CD4-positive, alpha-beta T cell (primary cell): ENCODE data around the gene MOB1A. TPM values are rescaled to one million over a fixed set of nuclear protein-coding genes. Genes with fewer than 3 reads are reported as not detected.

Source experiments
- ATAC-seq: fragments of 200-7000 bp; cut with Tn5 transposase; one replicate; pipeline ENCODE4 v1.10.0; 2022; ENCODE audit warnings: mild to moderate bottlenecking; ENCODE audit not compliant: poor library complexity
- CTCF ChIA-PET: fragments of 350-600 bp; sonication (Branson Sonifier 250); formaldehyde crosslinking; loops from one replicate; lab custom pipeline; 2021; ENCODE audit warnings: antibody characterized with exemption, inconsistent platforms; lab: Charles Lee
- POLR2A ChIA-PET: fragments of 350-600 bp; sonication (Branson Sonifier 250); formaldehyde crosslinking; loops from one replicate; lab custom pipeline; 2021; ENCODE audit warnings: antibody characterized with exemption, inconsistent platforms; lab: Charles Lee
- DNase-seq, 14 experiments: peaks; one replicate each; pipeline ENCODE4 v3.0.0-alpha.2; 2013 to 2020; ENCODE audit warnings: mixed read lengths in 2 of 14
- H3K27ac ChIP-seq, 2 donors: one replicate each; pipeline versions ENCODE4 v1.5.1 to v1.7.0; 2013; ENCODE audit warnings: low read length in 2 of 2, low read depth in 1 of 2, mild to moderate bottlenecking in 1 of 2
- H3K27me3 ChIP-seq, 2 experiments: 1 replicate in 1 of 2; 2 replicates in 1 of 2; pipeline versions ENCODE4 v1.6.1 to v1.7.0; 2013; ENCODE audit warnings: low read length in 2 of 2, control low read depth in 1 of 2, mild to moderate bottlenecking in 1 of 2, moderate library complexity in 1 of 2; ENCODE audit not compliant: insufficient read depth in 2 of 2, control insufficient read depth in 1 of 2
- H3K36me3 ChIP-seq: one replicate; pipeline ENCODE4 v1.6.1; 2013; ENCODE audit warnings: low read length, control low read depth; ENCODE audit not compliant: insufficient read depth
- H3K4me1 ChIP-seq: one replicate; pipeline ENCODE4 v1.6.1; 2013; ENCODE audit warnings: low read length, control low read depth; ENCODE audit not compliant: insufficient read depth
- H3K4me3 ChIP-seq: one replicate; pipeline ENCODE4 v1.5.1; 2013; ENCODE audit warnings: mild to moderate bottlenecking, low read length, moderate library complexity
- H3K9me3 ChIP-seq, 2 experiments: 1 replicate in 1 of 2; 2 replicates in 1 of 2; pipeline versions ENCODE4 v1.6.1 to v1.7.0; 2013; ENCODE audit warnings: low read length in 2 of 2, mild to moderate bottlenecking in 2 of 2, control low read depth in 1 of 2, moderate library complexity in 1 of 2; ENCODE audit not compliant: control insufficient read depth in 1 of 2, insufficient read depth in 1 of 2
- H3K27ac Mint-ChIP-seq: one replicate; pipeline ENCODE4 v1.8.0; 2020; ENCODE audit warnings: mixed read lengths
- H3K27me3 Mint-ChIP-seq: one replicate; pipeline ENCODE4 v1.8.0; 2021; ENCODE audit warnings: mixed read lengths
- H3K36me3 Mint-ChIP-seq: one replicate; pipeline ENCODE4 v1.8.0; 2021; ENCODE audit warnings: low read depth, mixed read lengths
- H3K4me1 Mint-ChIP-seq: one replicate; pipeline ENCODE4 v1.8.0; 2021; ENCODE audit warnings: low read depth, mixed read lengths
- H3K4me3 Mint-ChIP-seq: one replicate; pipeline ENCODE4 v1.8.0; 2020; ENCODE audit warnings: mild to moderate bottlenecking, mixed read lengths
- H3K9me3 Mint-ChIP-seq: one replicate; pipeline ENCODE4 v1.8.0; 2020; ENCODE audit warnings: mixed read lengths
- intact Hi-C, 2 experiments: fragments of 100-400 bp; cut with DNase I in 1 of 2; cut with micrococcal nuclease in 1 of 2; formaldehyde crosslinking; loops; one replicate each; pipeline versions ENCODE4 v1.15.1 to v1.9.0; 2023 to 2025; cut with DNase I, micrococcal nuclease
- total RNA-seq, 174 experiments: library from RNA in 2 of 174; stranded (reverse) in 2 of 174; gene quantifications; one replicate each; pipeline ENCODE4 v1.2.3 and lab custom pipeline; 2021 to 2026
- TF ChIP-seq, protein P1 (sequence below): fragments of 200-600 bp; IDR thresholded peaks from one replicate; pipeline ENCODE4 v1.8.0; 2022; ENCODE audit warnings: antibody characterized with exemption, mild to moderate bottlenecking

MOB1A gene
- total RNA-seq, 2 experiments from 2014 or later: 150 to 159 TPM

GRCh38 chr2:74198023-74198460 is 19.4 kb upstream of the MOB1A start:
- no peak for ATAC-seq
- DNase-seq: no peak
- H3K4me3 ChIP-seq: peak overlapping the region; percentile 89

GRCh38 chr2:74197049-74197448 is 18.4 kb upstream of the MOB1A start:
- H3K4me1 Mint-ChIP-seq: peaks cover 28% of the 10 kb centered on the region
- intact Hi-C loops: no loop called here

More at GRCh38 chr2:74198023-74198460, 19.4 kb upstream of the MOB1A start:
- CTCF ChIA-PET: interaction anchor here (1.2 to 3.8 kb wide), 7 partner anchors 10 to 374 kb away, joined by 3 to 35 read pairs (median 5); partner anchors contain the start of gene MOB1A
- Mint-ChIP-seq H3K36me3 (peaks cover 9% of the 10 kb centered on the region), H3K9me3 (no peaks in the 10 kb centered on the region), H3K4me3 (peak overlapping the region; percentile 94), H3K4me1 (peaks cover 28% of the 10 kb centered on the region), H3K27me3 (no peaks in the 10 kb centered on the region), H3K27ac (peak overlapping the region; percentile 93)
- Histone ChIP-seq H3K36me3 (no peaks in the 10 kb centered on the region), H3K27ac (peak overlapping the region in 1 of 2 donors; percentile 86), H3K9me3 (no peaks in the 10 kb centered on the region), H3K4me1 (peaks cover 25% of the 10 kb centered on the region), H3K27me3 (no peaks in the 10 kb centered on the region)
- TF ChIP-seq, protein P1, sequence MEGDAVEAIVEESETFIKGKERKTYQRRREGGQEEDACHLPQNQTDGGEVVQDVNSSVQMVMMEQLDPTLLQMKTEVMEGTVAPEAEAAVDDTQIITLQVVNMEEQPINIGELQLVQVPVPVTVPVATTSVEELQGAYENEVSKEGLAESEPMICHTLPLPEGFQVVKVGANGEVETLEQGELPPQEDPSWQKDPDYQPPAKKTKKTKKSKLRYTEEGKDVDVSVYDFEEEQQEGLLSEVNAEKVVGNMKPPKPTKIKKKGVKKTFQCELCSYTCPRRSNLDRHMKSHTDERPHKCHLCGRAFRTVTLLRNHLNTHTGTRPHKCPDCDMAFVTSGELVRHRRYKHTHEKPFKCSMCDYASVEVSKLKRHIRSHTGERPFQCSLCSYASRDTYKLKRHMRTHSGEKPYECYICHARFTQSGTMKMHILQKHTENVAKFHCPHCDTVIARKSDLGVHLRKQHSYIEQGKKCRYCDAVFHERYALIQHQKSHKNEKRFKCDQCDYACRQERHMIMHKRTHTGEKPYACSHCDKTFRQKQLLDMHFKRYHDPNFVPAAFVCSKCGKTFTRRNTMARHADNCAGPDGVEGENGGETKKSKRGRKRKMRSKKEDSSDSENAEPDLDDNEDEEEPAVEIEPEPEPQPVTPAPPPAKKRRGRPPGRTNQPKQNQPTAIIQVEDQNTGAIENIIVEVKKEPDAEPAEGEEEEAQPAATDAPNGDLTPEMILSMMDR: no peak
- intact Hi-C loops: loop anchor here in 1 of 2 experiments (2.0 kb wide), 1 partner anchor 195 kb away; no protein-coding TSS in a partner anchor
- POLR2A ChIA-PET: interaction anchor here (0.6 to 5.0 kb wide), 12 partner anchors 9 to 370 kb away, joined by 3 to 105 read pairs (median 5); partner anchors contain the start of genes MOB1A, MRPL53, STAMBP and WBP1

GRCh38 chr2:74194799-74195198 is 16.1 kb upstream of the MOB1A start:
- ATAC-seq (no peak), DNase-seq (no peak)
- Histone ChIP-seq H3K27me3 (no peaks in the 10 kb centered on the region), H3K4me1 (peaks cover 18% of the 10 kb centered on the region), H3K4me3 (no peak overlapping the region), H3K9me3 (no peaks in the 10 kb centered on the region), H3K36me3 (no peaks in the 10 kb centered on the region), H3K27ac (no peak overlapping the region)
- Mint-ChIP-seq H3K27me3 (no peaks in the 10 kb centered on the region), H3K4me3 (no peak overlapping the region), H3K9me3 (no peaks in the 10 kb centered on the region), H3K4me1 (peaks cover 17% of the 10 kb centered on the region), H3K36me3 (peaks cover 9% of the 10 kb centered on the region), H3K27ac (no peak overlapping the region)
- ChIA-PET POLR2A (no interaction called here), CTCF (no interaction called here)
- TF ChIP-seq, protein P1: no peak
- intact Hi-C loops: no loop called here

More at GRCh38 chr2:74197049-74197448, 18.4 kb upstream of the MOB1A start:
- Mint-ChIP-seq H3K27ac (peak overlapping the region; percentile 36), H3K4me3 (peak overlapping the region; percentile 8), H3K9me3 (no peaks in the 10 kb centered on the region), H3K27me3 (no peaks in the 10 kb centered on the region), H3K36me3 (peaks cover 9% of the 10 kb centered on the region)
- ChIA-PET POLR2A (interaction anchor here (5.0 kb wide), 1 partner anchor 18 kb away, joined by 105 read pairs; the partner anchor contains the start of gene MOB1A), CTCF (interaction anchor here (0.6 to 1.6 kb wide), 4 partner anchors 14 to 55 kb away, joined by 3 to 6 read pairs (median 3); partner anchors contain the start of genes BOLA3 and MOB1A)
- no peak for ATAC-seq
- TF ChIP-seq, protein P1: no peak
- Histone ChIP-seq H3K27ac (no peak overlapping the region), H3K9me3 (no peaks in the 10 kb centered on the region), H3K27me3 (no peaks in the 10 kb centered on the region), H3K36me3 (no peaks in the 10 kb centered on the region), H3K4me3 (no peak overlapping the region), H3K4me1 (peaks cover 25% of the 10 kb centered on the region)
- no peak for DNase-seq
